WERI-Rb-1 (cell line): ENCODE results near the gene UCP3.

Experiments
- DNase-seq: peaks from one replicate; pipeline ENCODE4 v3.0.0-alpha.2; 2020
- H3K27ac ChIP-seq: fragments of 250-450 bp; sonication (Bioruptor Pico); 2 replicates; pipeline ENCODE4 v1.5.1; 2020; ENCODE audit warnings: mild to moderate bottlenecking, moderate library complexity
- H3K27me3 ChIP-seq: fragments of 250-450 bp; sonication (Bioruptor Pico); 2 replicates; pipeline ENCODE4 v1.5.1; 2021; ENCODE audit warnings: mild to moderate bottlenecking, low read depth, moderate library complexity; ENCODE audit not compliant: insufficient read depth, severe bottlenecking
- H3K36me3 ChIP-seq: fragments of 250-450 bp; sonication (Bioruptor Pico); 2 replicates; pipeline ENCODE4 v1.5.1; 2020; ENCODE audit warnings: mild to moderate bottlenecking, moderate library complexity
- H3K4me3 ChIP-seq: 2 replicates; pipeline ENCODE4 v1.5.1; 2011; ENCODE audit warnings: low read depth, mild to moderate bottlenecking, control low read depth, low read length
- H3K9me3 ChIP-seq: fragments of 250-450 bp; sonication (Bioruptor Pico); 2 replicates; pipeline ENCODE4 v1.5.1; 2021; ENCODE audit warnings: mild to moderate bottlenecking, moderate library complexity; ENCODE audit not compliant: severe bottlenecking
- CTCF ChIP-seq: IDR thresholded peaks from 2 replicates; pipeline ENCODE4 v1.5.1; 2011; ENCODE audit warnings: low read depth, mild to moderate bottlenecking, control low read depth, inconsistent platforms, low read length

The UCP3 gene

GRCh38 chr11:74020539-74020938, 11.7 kb upstream of the UCP3 start:
- Histone ChIP-seq H3K9me3 (no peaks in the 10 kb centered on the region), H3K27me3 (no peaks in the 10 kb centered on the region), H3K27ac (no peak overlapping the region), H3K4me3 (no peak overlapping the region), H3K36me3 (peaks cover 31% of the 10 kb centered on the region)
- no peak for DNase-seq
- TF ChIP-seq CTCF, result no peak

- TF ChIP-seq CTCF, result no peak
- H3K4me3 ChIP-seq, result no peak overlapping the region
- peaks cover 32% of the 10 kb centered on the region for H3K36me3 ChIP-seq
- DNase-seq, result no peak
- no peaks in the 10 kb centered on the region for H3K27me3 ChIP-seq
- no peak overlapping the region for H3K27ac ChIP-seq
- H3K9me3 ChIP-seq, result no peaks in the 10 kb centered on the region
Measured at GRCh38 chr11:74019860-74020259, 11.0 kb upstream of the UCP3 start.

GRCh38 chr11:74019104-74019738, 10.3 kb upstream of the UCP3 start:
- Histone ChIP-seq H3K36me3 (peaks cover 35% of the 10 kb centered on the region), H3K27me3 (no peaks in the 10 kb centered on the region), H3K9me3 (no peaks in the 10 kb centered on the region), H3K4me3 (no peak overlapping the region), H3K27ac (no peak overlapping the region)
- TF ChIP-seq CTCF, result no peak
- DNase-seq, result no peak

- H3K27me3 ChIP-seq, result no peaks in the 10 kb centered on the region
- H3K36me3 ChIP-seq, result peaks cover 37% of the 10 kb centered on the region
- no peak for TF ChIP-seq CTCF
- DNase-seq, result no peak
- H3K4me3 ChIP-seq, result no peak overlapping the region
- H3K27ac ChIP-seq, result no peak overlapping the region
- no peaks in the 10 kb centered on the region for H3K9me3 ChIP-seq
Measured at GRCh38 chr11:74018331-74019005, 9.6 kb upstream of the UCP3 start.

- DNase-seq, result no peak
- Histone ChIP-seq H3K27me3 (no peaks in the 10 kb centered on the region), H3K9me3 (no peaks in the 10 kb centered on the region), H3K27ac (no peak overlapping the region), H3K36me3 (peaks cover 41% of the 10 kb centered on the region), H3K4me3 (no peak overlapping the region)
- no peak for TF ChIP-seq CTCF
Measured at GRCh38 chr11:74017631-74018030, 8.7 kb upstream of the UCP3 start.
